Heart left ventricle (tissue), 13 donors: ENCODE measurements around the gene DDIT4.

ENCODE experiments used
- POLR2A ChIP-seq, 2 donors: fragments of 450-650 bp; IDR thresholded peaks; one replicate each; pipeline ENCODE4 v1.6.1; 2017; ENCODE audit warnings: antibody characterized with exemption in 2 of 2, mild to moderate bottlenecking in 2 of 2, moderate library complexity in 2 of 2
- TF ChIP-seq, protein P1 (sequence below), 12 donors: fragments of 200-600 bp; sonication (generic) in 4 of 12; IDR thresholded peaks; one replicate each; pipeline versions ENCODE4 v1.5.0 to v1.8.0; 2018 to 2022; ENCODE audit warnings: antibody characterized with exemption in 12 of 12, mild to moderate bottlenecking in 5 of 12
- donor health status: ischemic (EF 13 %, LVEDD 7.1; RV severe dilation, severe dysfunction).
- donor health status: DM: no; HTN: yes; CAD: no.
- donor health status: DM: no; HTN: no; CAD: no.
- donor health status: ischemic (EF 25% LVEDD 6.9; RV normal size, moderate dysfunction).
- donor health status: ischemic (EF 25% LVEDD 5.7; RV mildly dilated, moderate dysfunction).
- donor health status: ischemic (EF 35%, LVEDD 5.7; RV mildly dilated, moderate dysfunction).
- donor health status: nonischemic (EF 11% LVEDD 7.7; RV severe dilation, severe dysfunction).
- donor health status: DM: yes; HTN: yes; CAD: no.
- donor health status: PGD.
- donor health status: ischemic (EF 29% LVEDD 5.4; RV normal size, mild dysfunction).
- donor health status: nonischemic (EF 23%, LVEDD 6.1; RV moderate dilation, normal function).

DNA sequence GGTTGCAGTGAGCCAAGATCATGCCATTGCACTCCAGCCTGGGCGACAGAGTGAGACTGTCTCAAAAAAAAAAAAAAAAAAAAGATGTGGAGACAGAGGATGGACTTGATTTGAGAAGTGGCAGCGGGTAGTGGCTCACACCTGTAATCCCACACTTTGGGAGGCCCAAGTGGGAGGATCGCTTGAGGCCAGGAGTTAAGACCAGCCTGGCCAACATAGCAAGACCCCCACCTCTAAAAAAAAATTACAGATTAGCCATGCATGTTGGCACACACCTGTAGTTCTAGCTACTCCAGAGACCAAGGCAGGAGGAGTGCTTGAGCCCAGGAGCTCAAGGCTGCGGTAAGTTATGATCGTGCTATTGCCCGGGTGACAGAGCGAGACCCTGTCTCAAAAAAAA lies 33.4 kb upstream of the DDIT4 start:
- TF ChIP-seq POLR2A (IDR thresholded peaks at IDR 0.05) = no peak
- TF ChIP-seq, protein P1, sequence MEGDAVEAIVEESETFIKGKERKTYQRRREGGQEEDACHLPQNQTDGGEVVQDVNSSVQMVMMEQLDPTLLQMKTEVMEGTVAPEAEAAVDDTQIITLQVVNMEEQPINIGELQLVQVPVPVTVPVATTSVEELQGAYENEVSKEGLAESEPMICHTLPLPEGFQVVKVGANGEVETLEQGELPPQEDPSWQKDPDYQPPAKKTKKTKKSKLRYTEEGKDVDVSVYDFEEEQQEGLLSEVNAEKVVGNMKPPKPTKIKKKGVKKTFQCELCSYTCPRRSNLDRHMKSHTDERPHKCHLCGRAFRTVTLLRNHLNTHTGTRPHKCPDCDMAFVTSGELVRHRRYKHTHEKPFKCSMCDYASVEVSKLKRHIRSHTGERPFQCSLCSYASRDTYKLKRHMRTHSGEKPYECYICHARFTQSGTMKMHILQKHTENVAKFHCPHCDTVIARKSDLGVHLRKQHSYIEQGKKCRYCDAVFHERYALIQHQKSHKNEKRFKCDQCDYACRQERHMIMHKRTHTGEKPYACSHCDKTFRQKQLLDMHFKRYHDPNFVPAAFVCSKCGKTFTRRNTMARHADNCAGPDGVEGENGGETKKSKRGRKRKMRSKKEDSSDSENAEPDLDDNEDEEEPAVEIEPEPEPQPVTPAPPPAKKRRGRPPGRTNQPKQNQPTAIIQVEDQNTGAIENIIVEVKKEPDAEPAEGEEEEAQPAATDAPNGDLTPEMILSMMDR (IDR thresholded peaks at IDR 0.05) = no peak
